ENCODE data around the gene UBE2Q2.

DNA sequence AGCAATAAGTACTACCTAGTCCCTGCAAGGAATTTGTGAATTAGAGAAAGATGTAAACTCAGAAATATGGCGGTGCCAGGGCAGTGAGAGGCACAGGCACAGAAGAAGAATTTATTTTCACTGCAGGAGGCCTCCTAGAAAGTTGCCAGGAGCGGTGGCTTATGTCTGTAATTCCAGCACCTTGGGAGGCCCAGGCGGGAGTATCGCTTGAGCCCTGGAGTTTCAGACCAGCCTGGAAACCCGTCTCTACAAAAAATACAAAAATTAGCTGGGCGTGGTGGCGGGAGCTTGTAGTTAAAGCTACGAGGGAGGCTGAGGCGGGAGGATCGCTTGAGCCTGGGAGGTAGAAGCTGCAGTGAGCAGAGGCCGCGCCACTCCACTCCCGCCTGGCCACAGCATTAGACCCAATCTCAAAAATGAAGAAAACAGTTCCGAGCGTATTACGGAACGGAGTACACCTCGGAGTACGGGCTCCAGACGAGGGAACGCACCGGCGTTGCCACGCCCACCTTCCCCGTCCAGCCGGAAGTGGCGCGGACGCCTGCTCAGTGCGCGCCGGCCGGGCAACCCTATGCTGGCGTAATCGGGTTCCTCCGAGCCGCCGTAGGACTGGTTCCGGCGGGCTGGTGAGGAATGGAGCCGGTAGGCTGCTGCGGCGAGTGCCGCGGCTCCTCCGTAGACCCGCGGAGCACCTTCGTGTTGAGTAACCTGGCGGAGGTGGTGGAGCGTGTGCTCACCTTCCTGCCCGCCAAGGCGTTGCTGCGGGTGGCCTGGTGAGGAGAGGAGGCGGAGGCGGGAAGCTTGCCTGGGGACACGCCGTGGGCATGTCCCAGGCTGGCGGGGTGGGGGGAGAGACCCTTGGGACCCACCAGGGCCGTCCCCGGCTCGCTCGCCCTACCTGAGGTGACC, 60.3 kb downstream of the UBE2Q2 start, which contains the start of gene FBXO22:
- TF ChIP-seq CTCF (IDR thresholded peaks at IDR 0.05; ENCODE audit: low read depth, low read length) = no peak
- TF ChIP-seq EZH2phosphoT487 (IDR thresholded peaks at IDR 0.05; ENCODE audit: low read depth) = no peak
